ENCODE results near the gene TMC8. TPM values are rescaled to one million over a fixed set of nuclear protein-coding genes. Genes with fewer than 3 reads are reported as not detected.

Gene TMC8
- total and polyA plus RNA-seq, 2 of the 8 experiments (the other 6 are each of a cell fraction or from before 2014, with no cell fraction given) = 1.00 to 2.8 TPM

DNA sequence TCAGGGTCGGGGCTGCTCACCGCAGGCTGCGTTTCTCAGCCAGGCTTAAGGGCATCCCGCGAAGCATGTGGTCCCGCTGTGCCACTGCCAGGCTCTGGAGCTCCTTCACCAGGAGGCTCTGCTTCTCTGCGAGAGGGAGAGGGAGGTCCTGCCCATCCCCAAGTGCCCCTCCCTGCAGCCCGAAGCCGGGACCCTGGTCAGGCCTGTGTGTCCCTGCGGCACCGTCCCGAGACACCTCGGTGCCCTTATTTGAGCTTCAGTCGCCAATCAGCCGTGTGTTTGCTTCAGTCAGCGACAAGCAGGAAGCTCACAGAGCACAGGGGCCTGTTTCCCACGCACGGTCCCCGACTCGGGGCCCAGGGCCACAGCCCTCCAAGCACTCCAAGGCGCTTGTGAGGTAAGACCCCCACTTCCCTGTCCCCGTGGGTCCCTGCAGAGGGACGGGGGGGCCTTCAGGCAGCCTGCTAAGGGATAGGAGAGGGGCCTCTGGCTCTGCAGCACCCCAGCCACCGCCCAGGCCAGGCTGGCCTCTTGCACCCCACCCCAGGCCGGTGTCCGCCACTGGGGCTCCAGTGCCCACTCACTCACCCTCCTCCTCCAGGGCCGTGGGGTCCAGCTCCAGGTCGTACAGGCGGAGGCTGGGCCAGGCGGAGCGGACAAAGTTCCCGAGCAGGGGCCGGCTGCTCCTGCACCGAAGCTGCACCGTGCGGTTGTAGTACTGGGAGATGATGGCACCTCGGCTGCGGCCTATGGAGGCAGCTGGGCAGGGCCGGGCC lies 5.2 kb upstream of the TMC8 start (continued):
- TF ChIP-seq, protein P1, sequence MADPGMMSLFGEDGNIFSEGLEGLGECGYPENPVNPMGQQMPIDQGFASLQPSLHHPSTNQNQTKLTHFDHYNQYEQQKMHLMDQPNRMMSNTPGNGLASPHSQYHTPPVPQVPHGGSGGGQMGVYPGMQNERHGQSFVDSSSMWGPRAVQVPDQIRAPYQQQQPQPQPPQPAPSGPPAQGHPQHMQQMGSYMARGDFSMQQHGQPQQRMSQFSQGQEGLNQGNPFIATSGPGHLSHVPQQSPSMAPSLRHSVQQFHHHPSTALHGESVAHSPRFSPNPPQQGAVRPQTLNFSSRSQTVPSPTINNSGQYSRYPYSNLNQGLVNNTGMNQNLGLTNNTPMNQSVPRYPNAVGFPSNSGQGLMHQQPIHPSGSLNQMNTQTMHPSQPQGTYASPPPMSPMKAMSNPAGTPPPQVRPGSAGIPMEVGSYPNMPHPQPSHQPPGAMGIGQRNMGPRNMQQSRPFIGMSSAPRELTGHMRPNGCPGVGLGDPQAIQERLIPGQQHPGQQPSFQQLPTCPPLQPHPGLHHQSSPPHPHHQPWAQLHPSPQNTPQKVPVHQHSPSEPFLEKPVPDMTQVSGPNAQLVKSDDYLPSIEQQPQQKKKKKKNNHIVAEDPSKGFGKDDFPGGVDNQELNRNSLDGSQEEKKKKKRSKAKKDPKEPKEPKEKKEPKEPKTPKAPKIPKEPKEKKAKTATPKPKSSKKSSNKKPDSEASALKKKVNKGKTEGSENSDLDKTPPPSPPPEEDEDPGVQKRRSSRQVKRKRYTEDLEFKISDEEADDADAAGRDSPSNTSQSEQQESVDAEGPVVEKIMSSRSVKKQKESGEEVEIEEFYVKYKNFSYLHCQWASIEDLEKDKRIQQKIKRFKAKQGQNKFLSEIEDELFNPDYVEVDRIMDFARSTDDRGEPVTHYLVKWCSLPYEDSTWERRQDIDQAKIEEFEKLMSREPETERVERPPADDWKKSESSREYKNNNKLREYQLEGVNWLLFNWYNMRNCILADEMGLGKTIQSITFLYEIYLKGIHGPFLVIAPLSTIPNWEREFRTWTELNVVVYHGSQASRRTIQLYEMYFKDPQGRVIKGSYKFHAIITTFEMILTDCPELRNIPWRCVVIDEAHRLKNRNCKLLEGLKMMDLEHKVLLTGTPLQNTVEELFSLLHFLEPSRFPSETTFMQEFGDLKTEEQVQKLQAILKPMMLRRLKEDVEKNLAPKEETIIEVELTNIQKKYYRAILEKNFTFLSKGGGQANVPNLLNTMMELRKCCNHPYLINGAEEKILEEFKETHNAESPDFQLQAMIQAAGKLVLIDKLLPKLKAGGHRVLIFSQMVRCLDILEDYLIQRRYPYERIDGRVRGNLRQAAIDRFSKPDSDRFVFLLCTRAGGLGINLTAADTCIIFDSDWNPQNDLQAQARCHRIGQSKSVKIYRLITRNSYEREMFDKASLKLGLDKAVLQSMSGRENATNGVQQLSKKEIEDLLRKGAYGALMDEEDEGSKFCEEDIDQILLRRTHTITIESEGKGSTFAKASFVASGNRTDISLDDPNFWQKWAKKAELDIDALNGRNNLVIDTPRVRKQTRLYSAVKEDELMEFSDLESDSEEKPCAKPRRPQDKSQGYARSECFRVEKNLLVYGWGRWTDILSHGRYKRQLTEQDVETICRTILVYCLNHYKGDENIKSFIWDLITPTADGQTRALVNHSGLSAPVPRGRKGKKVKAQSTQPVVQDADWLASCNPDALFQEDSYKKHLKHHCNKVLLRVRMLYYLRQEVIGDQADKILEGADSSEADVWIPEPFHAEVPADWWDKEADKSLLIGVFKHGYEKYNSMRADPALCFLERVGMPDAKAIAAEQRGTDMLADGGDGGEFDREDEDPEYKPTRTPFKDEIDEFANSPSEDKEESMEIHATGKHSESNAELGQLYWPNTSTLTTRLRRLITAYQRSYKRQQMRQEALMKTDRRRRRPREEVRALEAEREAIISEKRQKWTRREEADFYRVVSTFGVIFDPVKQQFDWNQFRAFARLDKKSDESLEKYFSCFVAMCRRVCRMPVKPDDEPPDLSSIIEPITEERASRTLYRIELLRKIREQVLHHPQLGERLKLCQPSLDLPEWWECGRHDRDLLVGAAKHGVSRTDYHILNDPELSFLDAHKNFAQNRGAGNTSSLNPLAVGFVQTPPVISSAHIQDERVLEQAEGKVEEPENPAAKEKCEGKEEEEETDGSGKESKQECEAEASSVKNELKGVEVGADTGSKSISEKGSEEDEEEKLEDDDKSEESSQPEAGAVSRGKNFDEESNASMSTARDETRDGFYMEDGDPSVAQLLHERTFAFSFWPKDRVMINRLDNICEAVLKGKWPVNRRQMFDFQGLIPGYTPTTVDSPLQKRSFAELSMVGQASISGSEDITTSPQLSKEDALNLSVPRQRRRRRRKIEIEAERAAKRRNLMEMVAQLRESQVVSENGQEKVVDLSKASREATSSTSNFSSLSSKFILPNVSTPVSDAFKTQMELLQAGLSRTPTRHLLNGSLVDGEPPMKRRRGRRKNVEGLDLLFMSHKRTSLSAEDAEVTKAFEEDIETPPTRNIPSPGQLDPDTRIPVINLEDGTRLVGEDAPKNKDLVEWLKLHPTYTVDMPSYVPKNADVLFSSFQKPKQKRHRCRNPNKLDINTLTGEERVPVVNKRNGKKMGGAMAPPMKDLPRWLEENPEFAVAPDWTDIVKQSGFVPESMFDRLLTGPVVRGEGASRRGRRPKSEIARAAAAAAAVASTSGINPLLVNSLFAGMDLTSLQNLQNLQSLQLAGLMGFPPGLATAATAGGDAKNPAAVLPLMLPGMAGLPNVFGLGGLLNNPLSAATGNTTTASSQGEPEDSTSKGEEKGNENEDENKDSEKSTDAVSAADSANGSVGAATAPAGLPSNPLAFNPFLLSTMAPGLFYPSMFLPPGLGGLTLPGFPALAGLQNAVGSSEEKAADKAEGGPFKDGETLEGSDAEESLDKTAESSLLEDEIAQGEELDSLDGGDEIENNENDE (IDR thresholded peaks at IDR 0.05; ENCODE audit: insufficient replicate concordance, low read length) = no peak
- TF ChIP-seq BCL11A (IDR thresholded peaks at IDR 0.05; ENCODE audit: low read depth in 2 of 2, low read length in 2 of 2) = no peak

Measured in H1 (cell line).